ENCODE results near the gene PARD6B.

Gene PARD6B

GRCh38 chr20:50731055-50731929 lies at the start of gene PARD6B:
PARD6B (plus strand) TSS chr20:50731580; CDS start chr20:50731787, 207 bp downstream.
- in situ Hi-C loops (cut with HindIII; ENCODE audit: low sequenced_read_pairs): loop anchor here (5.0 kb wide), 2 partner anchors 109 to 249 kb away; no protein-coding TSS in a partner anchor

GRCh38 chr20:50682065-50682464 lies 49.3 kb upstream of the PARD6B start:
- in situ Hi-C loops (cut with HindIII; ENCODE audit: low sequenced_read_pairs): no loop called here

GRCh38 chr20:50682947-50683530 lies 48.3 kb upstream of the PARD6B start:
- in situ Hi-C loops (cut with HindIII; ENCODE audit: low sequenced_read_pairs): no loop called here

- in situ Hi-C loops (cut with HindIII; ENCODE audit: low sequenced_read_pairs): no loop called here
Measured at GRCh38 chr20:50683570-50683969, 47.8 kb upstream of the PARD6B start.

GRCh38 chr20:50686821-50687220 lies 44.6 kb upstream of the PARD6B start:
- in situ Hi-C loops (cut with HindIII; ENCODE audit: low sequenced_read_pairs): no loop called here

- in situ Hi-C loops (cut with HindIII; ENCODE audit: low sequenced_read_pairs): no loop called here
Measured at GRCh38 chr20:50688256-50688975, 43.0 kb upstream of the PARD6B start.

- in situ Hi-C loops (cut with HindIII; ENCODE audit: low sequenced_read_pairs): loop anchor here (10.0 kb wide), 1 partner anchor 45 kb away; no protein-coding TSS in a partner anchor
Measured at GRCh38 chr20:50689864-50690649, 41.3 kb upstream of the PARD6B start.

GRCh38 chr20:50690650-50691572 lies 40.5 kb upstream of the PARD6B start, which contains the start of gene RIPOR3:
RIPOR3 (minus strand) TSS chr20:50691542; CDS start chr20:50691128, 414 bp downstream.
- in situ Hi-C loops (cut with HindIII; ENCODE audit: low sequenced_read_pairs): loop anchor here (10.0 kb wide), 1 partner anchor 46 kb away; no protein-coding TSS in a partner anchor

GRCh38 chr20:50691573-50692551 lies 39.5 kb upstream of the PARD6B start:
- in situ Hi-C loops (cut with HindIII; ENCODE audit: low sequenced_read_pairs): loop anchor here (10.0 kb wide), 1 partner anchor 47 kb away; no protein-coding TSS in a partner anchor

- in situ Hi-C loops (cut with HindIII; ENCODE audit: low sequenced_read_pairs): loop anchor here (10.0 kb wide), 1 partner anchor 48 kb away; no protein-coding TSS in a partner anchor
Measured at GRCh38 chr20:50692552-50692933, 38.8 kb upstream of the PARD6B start.

- in situ Hi-C loops (cut with HindIII; ENCODE audit: low sequenced_read_pairs): loop anchor here (10.0 kb wide), 1 partner anchor 48 kb away; no protein-coding TSS in a partner anchor
Measured at GRCh38 chr20:50693001-50693400, 38.4 kb upstream of the PARD6B start.

- in situ Hi-C loops (cut with HindIII; ENCODE audit: low sequenced_read_pairs): loop anchor here (5.0 to 10.0 kb wide), 2 partner anchors 50 to 53 kb away; no protein-coding TSS in a partner anchor
Measured at GRCh38 chr20:50694379-50695134, 36.8 kb upstream of the PARD6B start.

- in situ Hi-C loops (cut with HindIII; ENCODE audit: low sequenced_read_pairs): loop anchor here (5.0 to 10.0 kb wide), 2 partner anchors 51 to 52 kb away; no protein-coding TSS in a partner anchor
Measured at GRCh38 chr20:50695135-50695872, 36.1 kb upstream of the PARD6B start.

GRCh38 chr20:50698255-50698654 lies 33.1 kb upstream of the PARD6B start:
- in situ Hi-C loops (cut with HindIII; ENCODE audit: low sequenced_read_pairs): loop anchor here (5.0 to 10.0 kb wide), 2 partner anchors 49 to 53 kb away; no protein-coding TSS in a partner anchor

- in situ Hi-C loops (cut with HindIII; ENCODE audit: low sequenced_read_pairs): loop anchor here (5.0 to 10.0 kb wide), 2 partner anchors 48 to 55 kb away; no protein-coding TSS in a partner anchor
Measured at GRCh38 chr20:50699688-50700087, 31.7 kb upstream of the PARD6B start.

Measured in endothelial cell of hepatic sinusoid (primary cell).